OCI-LY7 (cell line): ENCODE data around the gene FGD4. TPM values are rescaled to one million over a fixed set of nuclear protein-coding genes. Genes with fewer than 3 reads are reported as not detected.
A peak's percentile ranks its signal among the peaks of the same experiment; 100 is the strongest.

Experiments used
- BruUV-seq: library from RNA; stranded (reverse); fragments of 400-500 nt; replicated peaks from 2 replicates; lab custom pipeline; 2021; lab: Mats Ljungman, UMichigan
- CTCF ChIA-PET: fragments of 300-600 bp; sonication (Branson Sonifier 250); formaldehyde crosslinking; loops from one replicate; lab custom pipeline; 2022; ENCODE audit warnings: antibody characterized with exemption; ENCODE audit not compliant: unreplicated experiment; lab: Charles Lee
- POLR2A ChIA-PET: fragments of 300-600 bp; sonication (Branson Sonifier 250); formaldehyde crosslinking; loops from one replicate; lab custom pipeline; 2022; ENCODE audit warnings: antibody characterized with exemption; lab: Charles Lee
- DNase-seq: peaks from one replicate; pipeline ENCODE4 v3.0.0-alpha.2; 2015; ENCODE audit warnings: low spot score
- H2AFZ ChIP-seq: fragments of 200-600 bp; sonication (generic), shearing (Covaris generic); 2 replicates; pipeline ENCODE4 v1.6.1; 2014; ENCODE audit warnings: mild to moderate bottlenecking, antibody characterized with exemption, low read length, moderate library complexity
- H3K27ac ChIP-seq: fragments of 200-600 bp; sonication (generic); 2 replicates; pipeline ENCODE4 v1.5.1; 2014; ENCODE audit warnings: mixed run types, low read depth, mild to moderate bottlenecking, moderate library complexity, low read length, inconsistent platforms; ENCODE audit not compliant: poor library complexity, severe bottlenecking
- H3K36me3 ChIP-seq: fragments of 200-600 bp; sonication (generic); 2 replicates; pipeline ENCODE4 v1.6.1; 2014; ENCODE audit warnings: mild to moderate bottlenecking, antibody characterized with exemption, low read length, moderate library complexity, mixed read lengths; ENCODE audit not compliant: insufficient read depth
- H3K4me1 ChIP-seq: fragments of 200-600 bp; sonication (generic); 2 replicates; pipeline ENCODE4 v1.5.1; 2014; ENCODE audit warnings: mild to moderate bottlenecking, low read length; ENCODE audit not compliant: insufficient read depth, poor library complexity, severe bottlenecking
- H3K4me2 ChIP-seq: fragments of 200-600 bp; sonication (generic); 2 replicates; pipeline ENCODE4 v1.6.1; 2014; ENCODE audit warnings: mild to moderate bottlenecking, low read length
- H3K4me3 ChIP-seq: fragments of 200-600 bp; sonication (generic); 2 replicates; pipeline ENCODE4 v1.5.1; 2014; ENCODE audit warnings: mild to moderate bottlenecking, low read depth, low read length; ENCODE audit not compliant: poor library complexity, severe bottlenecking
- H3K79me2 ChIP-seq: fragments of 200-600 bp; sonication (generic); 2 replicates; pipeline ENCODE4 v1.6.1; 2016; ENCODE audit warnings: low read depth, mild to moderate bottlenecking, low read length, moderate library complexity, mixed read lengths; ENCODE audit not compliant: insufficient read depth
- H3K9me2 ChIP-seq: fragments of 200-600 bp; sonication (generic); 2 replicates; pipeline ENCODE4 v1.6.1; 2016; ENCODE audit warnings: mild to moderate bottlenecking, low read length, mixed read lengths; ENCODE audit not compliant: insufficient read depth
- H3K9me3 ChIP-seq: fragments of 200-600 bp; sonication (generic); 2 replicates; pipeline ENCODE4 v1.6.1; 2014; ENCODE audit warnings: mild to moderate bottlenecking, mixed run types, low read length, mixed read lengths
- H4K20me1 ChIP-seq: fragments of 200-600 bp; sonication (generic); 2 replicates; pipeline ENCODE4 v1.6.1; 2014; ENCODE audit warnings: mild to moderate bottlenecking, antibody characterized with exemption, low read length, moderate library complexity, mixed read lengths; ENCODE audit not compliant: insufficient read depth
- CTCF ChIP-seq: fragments of 200-600 bp; sonication (generic); conservative IDR thresholded peaks from 2 replicates; pipeline ENCODE4 v1.5.1; 2014; ENCODE audit warnings: mild to moderate bottlenecking, antibody characterized with exemption, low read length, moderate library complexity, mixed read lengths
- EZH2phosphoT487 ChIP-seq: fragments of 200-600 bp; sonication (generic); IDR thresholded peaks from 2 replicates; pipeline ENCODE4 v1.6.1; 2018; ENCODE audit warnings: low read depth, borderline replicate concordance, mild to moderate bottlenecking, mixed run types, antibody characterized with exemption, low read length, moderate library complexity, mixed read lengths
- intact Hi-C: fragments of 100-400 bp; cut with micrococcal nuclease; formaldehyde crosslinking; loops from one replicate; pipeline ENCODE4 v1.10.0; 2022; ENCODE audit not compliant: unreplicated experiment
- total RNA-seq, 2 experiments: library from RNA; depleted of rRNA in 1 of 2; stranded (reverse); fragments of >200 nt in 1 of 2; shearing (Covaris generic) in 1 of 2; gene quantifications; 2 replicates each; pipeline ENCODE4 v1.2.3, GENCODE V29; 2014 to 2022

FGD4 gene
- total RNA-seq, 2 experiments from 2014 or later: 14.9 to 19.3 TPM

- BruUV-seq: no TSS peak
- Histone ChIP-seq H3K4me2 (peak overlapping the region; percentile 90), H3K36me3 (no peaks in the 10 kb centered on the region), H3K27ac (no peak overlapping the region), H4K20me1 (no peaks in the 10 kb centered on the region), H3K4me3 (peak overlapping the region; percentile 73), H3K4me1 (peaks cover 36% of the 10 kb centered on the region), H3K79me2 (no peaks in the 10 kb centered on the region), H3K9me2 (no peaks in the 10 kb centered on the region), H3K9me3 (no peaks in the 10 kb centered on the region), H2AFZ (peak overlapping the region; percentile 87)
- no peak for TF ChIP-seq CTCF
- TF ChIP-seq EZH2phosphoT487: no peak
- CTCF ChIA-PET: interaction anchor here (0.6 kb wide), 1 partner anchor 165 kb away, joined by 3 read pairs; no protein-coding TSS in a partner anchor
- POLR2A ChIA-PET: interaction anchor here (0.6 to 1.0 kb wide), 3 partner anchors 235 to 355 kb away, joined by 3 read pairs; partner anchors contain the start of gene YARS2
- intact Hi-C loops: no loop called here
- no peak for DNase-seq
Observed at GRCh38 chr12:32400866-32401265, 1.5 kb downstream of the FGD4 start.

GRCh38 chr12:32402170-32402569 lies 2.8 kb downstream of the FGD4 start:
- Histone ChIP-seq H3K79me2 (no peaks in the 10 kb centered on the region), H3K9me3 (no peaks in the 10 kb centered on the region), H3K36me3 (no peaks in the 10 kb centered on the region), H2AFZ (no peak overlapping the region), H3K4me3 (no peak overlapping the region), H3K9me2 (no peaks in the 10 kb centered on the region), H4K20me1 (no peaks in the 10 kb centered on the region), H3K27ac (no peak overlapping the region), H3K4me1 (peaks cover 36% of the 10 kb centered on the region), H3K4me2 (no peak overlapping the region)
- intact Hi-C loops: no loop called here
- no peak for DNase-seq
- POLR2A ChIA-PET: interaction anchor here (0.6 to 0.7 kb wide), 5 partner anchors 8 to 783 kb away, joined by 3 to 5 read pairs (median 3); no protein-coding TSS in a partner anchor
- TF ChIP-seq EZH2phosphoT487 (no peak), CTCF (peak; percentile 39; the same call in 1 of the 2 replicates)
- CTCF ChIA-PET: no interaction called here
- BruUV-seq: no TSS peak

- Histone ChIP-seq H3K9me3 (no peaks in the 10 kb centered on the region), H3K9me2 (no peaks in the 10 kb centered on the region), H3K4me2 (peak overlapping the region; percentile 34; the same call in 1 of the 2 replicates), H3K36me3 (no peaks in the 10 kb centered on the region), H3K27ac (no peak overlapping the region), H3K79me2 (no peaks in the 10 kb centered on the region), H3K4me1 (peaks cover 36% of the 10 kb centered on the region), H2AFZ (peak overlapping the region; percentile 51; the same call in 1 of the 2 replicates), H3K4me3 (no peak overlapping the region), H4K20me1 (no peaks in the 10 kb centered on the region)
- TF ChIP-seq CTCF (no peak), EZH2phosphoT487 (no peak)
- DNase-seq: no peak
- ChIA-PET POLR2A (interaction anchor here (0.5 to 0.6 kb wide), 5 partner anchors 9 to 784 kb away, joined by 3 to 4 read pairs (median 3); no protein-coding TSS in a partner anchor), CTCF (no interaction called here)
- no TSS peak for BruUV-seq
- intact Hi-C loops: no loop called here
Observed at GRCh38 chr12:32402946-32403345, 3.6 kb downstream of the FGD4 start.
